Cardiac septum (tissue), 1 donor: ENCODE results near the gene CRB2. TPM values are rescaled to one million over a fixed set of nuclear protein-coding genes. Genes with fewer than 3 reads are reported as not detected.
A peak's percentile ranks its signal among the peaks of the same experiment; 100 is the strongest.

Source experiments
- DNase-seq: peaks from one replicate; pipeline ENCODE4 v3.0.0-alpha.2; 2020; ENCODE audit warnings: low spot score
- intact Hi-C: fragments of 100-400 bp; cut with DNase I; formaldehyde crosslinking; loops from one replicate; pipeline ENCODE4 v1.14.0; 2022
- microRNA-seq: library from miRNA; unstranded; fragments of <30 nt; microRNA quantifications from one replicate; pipeline ENCODE4 v1.2.0, GENCODE V29; 2020
- total RNA-seq: library from RNA; stranded (reverse); fragmentation: NEBNext Ultra II Directional; extraction: Animal tissue kit (Norgen Biotek cat#: 25700); gene quantifications from one replicate; pipeline ENCODE4 v1.2.1, GENCODE V29; 2021
- donor health status: DM: no; HTN: no; CAD: no.

Gene CRB2
- total RNA-seq, 1 donor from 2014 or later = not detected

DNA sequence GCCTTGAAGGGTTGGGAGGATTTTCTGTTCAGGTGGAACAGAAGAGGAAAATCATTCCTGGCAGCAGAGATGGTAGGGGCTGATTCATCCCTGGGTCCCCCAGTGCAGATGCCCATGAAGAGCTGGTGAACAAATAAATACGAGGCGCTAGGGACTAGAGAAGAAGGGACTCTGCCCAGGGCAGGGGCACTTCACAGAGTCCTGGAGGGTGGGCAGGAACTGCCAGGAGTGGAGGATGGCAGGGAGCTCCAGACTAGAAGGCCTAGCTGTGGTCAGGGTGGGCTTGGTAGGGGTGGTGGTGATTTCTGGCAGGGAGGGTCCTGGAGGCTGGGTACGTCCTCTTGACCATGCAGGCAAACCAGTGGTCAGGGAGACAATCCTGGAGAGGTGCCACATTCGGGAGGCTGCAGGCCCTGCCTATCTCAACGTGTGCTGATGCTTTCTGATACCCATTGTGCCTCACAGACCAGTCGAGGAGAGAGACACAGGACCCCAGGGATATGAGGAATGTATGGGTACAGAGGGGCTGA lies 69.9 kb downstream of the CRB2 start:
- peak; percentile 44 for DNase-seq
- intact Hi-C loops = no loop called here

- intact Hi-C loops = no loop called here
- DNase-seq = peak; percentile 58
Observed at GRCh38 chr9:123426406-123426805, 70.4 kb downstream of the CRB2 start.

Small RNA genes lying within 50 kb of the gene (microRNA-seq; reads per million reads assigned to microRNA genes)
- gene MIR601 = not detected

Other genes with a start within 250 kb of the CRB2 start
- 16.1 TPM for gene STRBP, start 87.6 kb upstream of the CRB2 start, total RNA-seq